MG63 (cell line): ENCODE measurements around the gene SP2. TPM values are rescaled to one million over a fixed set of nuclear protein-coding genes. Genes with fewer than 3 reads are reported as not detected.

Source experiments
- DNase-seq: peaks from one replicate; pipeline ENCODE4 v3.0.0-alpha.2; 2020
- H3K27me3 ChIP-seq: fragments of 250-450 bp; sonication (Bioruptor Pico); 2 replicates; pipeline ENCODE4 v1.5.1; 2020; ENCODE audit warnings: mild to moderate bottlenecking, moderate library complexity
- H3K36me3 ChIP-seq: fragments of 250-450 bp; sonication (Bioruptor Pico); 2 replicates; pipeline ENCODE4 v1.5.1; 2020; ENCODE audit warnings: mild to moderate bottlenecking, moderate library complexity
- H3K4me3 ChIP-seq: fragments of 250-450 bp; sonication (Bioruptor Pico); 2 replicates; pipeline ENCODE4 v1.5.1; 2020; ENCODE audit warnings: mild to moderate bottlenecking, moderate library complexity
- H3K9me3 ChIP-seq: fragments of 250-450 bp; sonication (Bioruptor Pico); 2 replicates; pipeline ENCODE4 v1.5.1; 2020; ENCODE audit warnings: mild to moderate bottlenecking, moderate library complexity
- total RNA-seq: library from RNA; depleted of rRNA; stranded (reverse); fragments of >200 nt; shearing (Covaris generic); gene quantifications from 2 replicates; pipeline ENCODE4 v1.2.3, GENCODE V29; 2014; ENCODE audit warnings: low replicate concordance

SP2 gene
- total RNA-seq, 1 experiment from 2014 or later: 2.3 TPM

DNA sequence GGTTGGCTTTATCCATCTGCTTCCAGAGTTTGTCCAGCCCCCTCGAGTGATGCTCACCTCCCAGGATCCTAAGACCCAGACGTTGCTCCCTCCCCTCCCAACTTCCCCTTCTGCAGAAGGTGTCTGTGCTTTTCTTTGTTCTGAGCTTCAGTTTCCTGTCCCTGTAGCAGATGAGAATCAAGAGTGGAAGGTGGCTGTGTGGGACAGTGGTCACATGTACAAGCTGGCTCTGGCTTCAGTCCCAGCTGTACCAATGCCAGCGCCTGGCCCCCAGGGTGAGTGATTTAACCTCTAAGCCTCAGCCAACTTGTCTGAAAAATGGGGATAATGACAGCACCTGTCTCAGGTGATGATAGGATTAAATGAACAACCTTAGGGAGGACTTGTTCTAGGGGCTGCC, 53.9 kb downstream of the SP2 start:
- no peaks in the 10 kb centered on the region for H3K9me3 ChIP-seq
- H3K36me3 ChIP-seq: peaks cover 36% of the 10 kb centered on the region
- no peak for DNase-seq

DNA sequence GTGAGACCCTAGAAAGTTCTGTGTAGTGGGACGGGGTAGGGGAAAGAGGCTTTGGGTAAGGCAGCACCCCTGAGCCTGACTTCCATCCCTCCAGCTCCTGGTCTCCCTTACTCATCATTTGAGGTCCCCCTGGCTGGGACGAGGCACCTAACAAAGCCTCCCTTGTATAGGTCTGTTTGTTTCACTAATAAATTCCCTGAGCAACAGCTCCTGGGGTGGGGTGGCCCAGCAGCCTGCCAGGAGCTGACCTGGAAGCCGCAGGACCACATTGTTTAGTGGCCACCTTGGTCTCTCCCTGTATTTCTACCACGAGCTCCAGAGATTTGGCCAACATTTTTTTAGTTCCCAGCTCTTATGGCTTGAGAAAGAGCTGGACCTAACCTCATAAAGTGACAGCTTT, 54.4 kb downstream of the SP2 start:
- peaks cover 34% of the 10 kb centered on the region for H3K36me3 ChIP-seq
- H3K4me3 ChIP-seq: no peak overlapping the region
- no peaks in the 10 kb centered on the region for H3K27me3 ChIP-seq
- no peaks in the 10 kb centered on the region for H3K9me3 ChIP-seq
- no peak for DNase-seq

More for the DNA sequence above, 53.9 kb downstream of the SP2 start:
- no peaks in the 10 kb centered on the region for H3K27me3 ChIP-seq
- H3K4me3 ChIP-seq: no peak overlapping the region

DNA sequence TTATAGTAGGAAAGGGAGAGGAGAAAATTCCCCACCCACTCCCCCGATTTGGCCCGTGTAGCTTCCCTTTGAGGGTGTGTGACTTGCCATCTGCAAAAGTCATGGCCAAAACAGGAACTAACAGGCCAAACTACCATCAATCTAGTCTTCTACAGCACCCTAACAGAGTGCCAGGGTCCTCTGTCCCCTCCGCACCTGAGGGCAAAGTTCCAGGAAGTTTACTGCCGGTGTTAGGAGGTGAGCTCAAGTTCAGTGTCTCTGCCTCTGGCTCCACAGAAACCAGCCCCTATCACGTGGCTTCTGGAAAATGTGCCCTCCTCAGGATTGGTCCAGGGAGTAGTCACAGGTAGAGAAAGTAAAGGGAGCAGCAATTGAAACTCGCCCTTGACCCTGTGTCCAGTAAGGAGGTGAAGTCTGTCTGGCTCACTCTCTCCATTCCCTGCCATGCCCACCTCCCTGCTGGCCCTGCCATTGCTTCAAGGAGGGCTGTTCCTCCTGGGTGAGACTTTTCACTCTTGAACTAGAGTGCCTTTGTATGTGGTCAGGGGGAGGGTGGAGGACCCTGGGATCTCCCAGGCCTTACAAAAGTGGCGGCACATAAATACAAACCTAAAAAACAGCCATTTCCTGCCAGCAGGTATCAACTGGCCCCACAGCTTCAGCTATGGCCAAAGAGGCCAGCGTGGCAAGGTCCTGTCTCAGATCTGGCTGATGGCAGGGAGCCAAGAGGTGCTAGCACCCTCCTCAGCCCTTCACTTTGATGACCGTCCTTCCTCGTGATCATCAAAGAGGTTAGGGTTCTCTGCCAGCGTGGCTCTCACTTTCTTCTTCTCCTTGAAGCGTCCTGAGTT, 56.4 kb downstream of the SP2 start:
- H3K9me3 ChIP-seq: no peaks in the 10 kb centered on the region
- peaks cover 22% of the 10 kb centered on the region for H3K36me3 ChIP-seq
- DNase-seq: no peak
- no peaks in the 10 kb centered on the region for H3K27me3 ChIP-seq
- H3K4me3 ChIP-seq: no peak overlapping the region

GRCh38 chr17:47953909-47954308, 57.9 kb downstream of the SP2 start:
- no peak overlapping the region for H3K4me3 ChIP-seq
- peaks cover 8% of the 10 kb centered on the region for H3K36me3 ChIP-seq
- no peaks in the 10 kb centered on the region for H3K27me3 ChIP-seq
- no peak for DNase-seq
- no peaks in the 10 kb centered on the region for H3K9me3 ChIP-seq

DNA sequence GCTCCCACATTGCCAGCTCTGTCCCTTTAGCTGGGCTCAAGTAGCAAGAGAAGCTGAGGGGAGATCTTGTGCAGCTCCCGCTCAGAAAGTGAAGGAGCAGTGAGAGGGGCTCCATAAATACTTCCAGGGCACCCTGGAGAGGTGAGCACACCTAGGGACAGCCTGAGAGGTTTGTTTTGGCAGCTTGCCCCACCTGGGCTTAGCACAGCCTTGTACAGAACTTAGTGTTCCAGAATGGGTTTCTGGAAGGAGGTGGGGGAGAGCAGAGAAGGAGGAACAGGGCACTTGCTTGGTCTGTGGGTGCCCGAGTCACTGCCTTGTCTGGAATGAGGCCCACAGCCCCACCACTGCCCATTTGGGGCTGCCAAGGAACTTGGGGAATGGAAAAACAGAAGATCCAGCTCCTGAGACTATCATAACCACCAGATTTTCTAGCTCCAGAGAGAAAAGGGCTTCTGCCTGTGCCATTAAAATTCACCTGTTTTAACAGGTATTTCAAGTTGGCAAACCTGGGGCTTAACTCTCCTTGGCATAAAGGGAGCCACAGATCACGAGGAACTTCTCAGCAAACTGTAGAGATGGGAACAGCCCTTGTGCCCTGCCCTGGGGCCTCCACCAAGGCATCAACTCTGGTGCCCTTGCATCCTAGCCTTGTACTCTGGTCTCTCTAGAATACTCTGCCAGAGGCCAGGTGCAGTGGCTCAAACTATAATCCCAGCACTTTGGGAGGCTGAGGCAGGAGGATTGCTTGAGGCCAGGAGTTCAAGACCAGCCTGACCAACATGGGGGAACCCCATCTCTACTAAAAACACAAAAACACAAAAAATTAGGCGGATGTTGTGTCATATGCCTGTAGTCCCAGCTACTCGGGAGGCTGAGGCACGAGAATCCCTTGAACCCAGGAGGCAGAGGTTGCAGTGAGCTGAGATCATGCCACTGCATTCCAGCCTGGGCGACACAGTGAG, 59.7 kb downstream of the SP2 start:
- no peak for DNase-seq
- Histone ChIP-seq H3K4me3 (no peak overlapping the region), H3K27me3 (no peaks in the 10 kb centered on the region), H3K9me3 (no peaks in the 10 kb centered on the region), H3K36me3 (no peaks in the 10 kb centered on the region; the same call in 1 of the 2 replicates)

DNA sequence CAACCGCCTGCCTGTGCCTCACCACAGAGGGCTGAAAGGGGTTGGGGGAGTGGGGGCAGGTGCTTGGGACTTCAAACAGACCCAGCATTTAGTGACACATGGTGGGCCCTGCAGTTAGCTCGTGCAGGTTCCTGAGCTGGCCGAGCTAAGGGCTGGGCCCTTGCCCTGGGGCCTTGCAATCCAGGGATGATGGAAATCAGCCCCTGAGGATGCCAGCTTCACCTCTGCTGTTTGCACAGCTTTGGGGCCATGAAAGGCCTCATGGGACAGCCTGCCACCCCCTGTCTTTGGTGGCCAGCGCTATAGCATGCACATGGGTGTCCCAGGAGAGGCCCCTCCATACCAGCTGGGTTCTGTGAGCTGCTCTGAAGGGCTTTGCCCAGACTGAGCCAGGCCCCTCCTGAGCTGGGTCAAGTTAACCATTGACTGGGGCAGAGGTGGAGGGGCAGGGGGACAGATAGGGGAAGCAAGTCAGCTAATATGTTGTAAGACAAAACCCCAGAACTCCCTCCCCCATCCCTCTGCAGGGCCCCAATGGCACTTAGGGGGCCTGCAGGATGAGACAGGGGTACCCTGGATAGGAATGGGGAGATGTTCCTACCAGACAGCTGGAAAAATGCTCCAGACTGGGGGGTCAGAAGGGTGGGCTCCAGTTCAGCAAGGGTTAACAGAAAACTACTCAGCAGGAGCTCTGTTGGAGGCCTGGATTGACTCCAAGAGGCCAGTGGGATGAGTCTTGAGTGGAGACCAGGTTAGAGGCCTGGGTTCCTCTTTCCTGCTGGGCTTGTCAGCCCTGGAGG, 61.0 kb downstream of the SP2 start:
- DNase-seq: no peak
- Histone ChIP-seq H3K27me3 (no peaks in the 10 kb centered on the region), H3K36me3 (no peaks in the 10 kb centered on the region; the same call in 1 of the 2 replicates)

GRCh38 chr17:47957591-47958490, 61.8 kb downstream of the SP2 start, which contains the start of gene PRR15L:
PRR15L (minus strand) TSS chr17:47957883; CDS start chr17:47953234, 4,649 bp downstream.
- Histone ChIP-seq H3K27me3 (no peaks in the 10 kb centered on the region), H3K9me3 (no peaks in the 10 kb centered on the region), H3K4me3 (no peak within 1 kb of the TSS), H3K36me3 (no peaks in the 10 kb centered on the region)
- DNase-seq: no peak

More for the DNA sequence above, 61.0 kb downstream of the SP2 start:
- Histone ChIP-seq H3K4me3 (no peak overlapping the region), H3K9me3 (no peaks in the 10 kb centered on the region)

- H3K4me3 ChIP-seq: no peak overlapping the region
- no peaks in the 10 kb centered on the region for H3K27me3 ChIP-seq
- no peaks in the 10 kb centered on the region for H3K9me3 ChIP-seq
- H3K36me3 ChIP-seq: no peaks in the 10 kb centered on the region
- no peak for DNase-seq
These were observed 64.0 kb downstream of the SP2 start for GRCh38 chr17:47959825-47960655.

GRCh38 chr17:47961406-47961805, 65.4 kb downstream of the SP2 start:
- H3K36me3 ChIP-seq: no peaks in the 10 kb centered on the region
- no peak for DNase-seq
- no peak overlapping the region for H3K4me3 ChIP-seq
- H3K27me3 ChIP-seq: no peaks in the 10 kb centered on the region
- no peaks in the 10 kb centered on the region for H3K9me3 ChIP-seq

- Histone ChIP-seq H3K27me3 (no peaks in the 10 kb centered on the region), H3K4me3 (no peak overlapping the region), H3K36me3 (no peaks in the 10 kb centered on the region), H3K9me3 (no peaks in the 10 kb centered on the region)
- no peak for DNase-seq
These were observed 66.9 kb downstream of the SP2 start for GRCh38 chr17:47962901-47963300.

DNA sequence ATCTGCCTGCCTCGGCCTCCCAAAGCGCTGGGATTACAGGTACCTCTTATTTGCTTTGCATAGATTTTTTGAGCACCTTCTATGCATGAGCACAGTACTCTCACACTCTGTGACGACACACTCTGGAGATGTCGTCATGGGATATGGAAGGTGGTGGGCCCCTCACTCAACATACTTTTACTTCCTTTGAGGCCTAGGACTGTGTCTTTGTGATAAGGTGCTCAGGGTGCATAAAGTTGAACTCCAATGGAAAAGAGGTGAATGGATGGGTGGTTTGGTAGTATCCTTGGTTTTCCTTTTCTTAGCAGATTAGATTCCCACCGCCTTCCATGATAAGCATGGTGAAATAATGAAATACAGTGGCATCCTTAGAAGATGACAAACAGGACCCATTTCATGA, 68.8 kb downstream of the SP2 start:
- H3K27me3 ChIP-seq: no peaks in the 10 kb centered on the region
- no peak for DNase-seq
- H3K9me3 ChIP-seq: no peaks in the 10 kb centered on the region
- H3K4me3 ChIP-seq: no peak overlapping the region
- no peaks in the 10 kb centered on the region for H3K36me3 ChIP-seq

GRCh38 chr17:47966079-47966519, 70.1 kb downstream of the SP2 start:
- Histone ChIP-seq H3K9me3 (no peaks in the 10 kb centered on the region), H3K4me3 (no peak overlapping the region), H3K36me3 (no peaks in the 10 kb centered on the region), H3K27me3 (no peaks in the 10 kb centered on the region)
- DNase-seq: no peak

- Histone ChIP-seq H3K9me3 (no peaks in the 10 kb centered on the region), H3K4me3 (no peak overlapping the region), H3K27me3 (no peaks in the 10 kb centered on the region), H3K36me3 (no peaks in the 10 kb centered on the region; the same call in 1 of the 2 replicates)
- peak; percentile 84 for DNase-seq
These were observed 71.7 kb downstream of the SP2 start for GRCh38 chr17:47967607-47968252.

DNA sequence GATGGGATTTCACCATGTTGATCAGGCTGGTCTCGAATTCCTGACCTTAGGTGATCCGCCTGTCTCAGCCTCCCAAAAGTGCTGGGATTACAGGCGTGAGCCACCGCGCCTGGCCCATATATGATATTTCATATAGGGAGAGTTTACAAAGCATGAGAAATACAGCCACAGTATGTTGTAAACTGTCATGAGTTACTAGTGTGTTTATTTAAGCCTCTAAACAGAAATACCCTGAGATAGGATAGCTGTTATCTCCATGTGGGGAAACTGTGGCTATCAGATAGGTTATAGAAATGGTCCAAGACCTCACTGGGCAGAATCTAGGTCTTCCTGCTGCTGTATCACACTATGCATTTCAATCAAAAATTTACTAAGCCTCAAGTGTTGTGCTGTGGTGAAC, 72.8 kb downstream of the SP2 start:
- no peak overlapping the region for H3K4me3 ChIP-seq
- no peaks in the 10 kb centered on the region for H3K27me3 ChIP-seq
- H3K9me3 ChIP-seq: no peaks in the 10 kb centered on the region
- DNase-seq: no peak
- H3K36me3 ChIP-seq: peaks cover 6% of the 10 kb centered on the region; the same call in 1 of the 2 replicates
